HG03159 (cell line): Measurements from ENCODE around the gene UMPS.
"Not testable (repeated sequence)": the region's sequence is repeated elsewhere in the genome, so short reads cannot be mapped to it uniquely, and the experiment has no call there.

ENCODE experiments used
- ATAC-seq: cut with Tn5 transposase; IDR thresholded peaks from one replicate; pipeline ENCODE4 v1.9.1; 2021; ENCODE audit warnings: mild to moderate bottlenecking, moderate library complexity; ENCODE audit not compliant: unreplicated experiment

Gene UMPS

DNA sequence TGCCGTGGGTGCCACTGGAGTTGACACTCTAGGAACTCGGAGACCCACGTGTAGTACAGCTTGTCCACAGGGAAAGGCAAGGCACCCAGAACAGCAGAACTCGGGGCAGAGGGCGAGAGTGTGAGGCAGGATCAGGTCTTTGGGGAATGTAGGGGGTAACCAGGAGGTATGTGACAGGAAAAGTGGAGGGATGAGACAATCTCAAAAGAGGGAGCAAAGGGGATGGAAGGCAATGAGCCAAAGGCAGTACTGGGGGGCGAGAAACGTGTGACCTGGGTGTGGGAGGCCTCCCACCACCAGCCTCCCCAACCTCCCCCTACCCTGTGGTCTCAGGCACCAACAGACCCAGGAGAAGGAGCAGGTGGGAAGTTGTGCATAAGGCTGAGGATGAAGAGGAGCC is 48.9 kb downstream of the UMPS start:
- no peak for ATAC-seq

DNA sequence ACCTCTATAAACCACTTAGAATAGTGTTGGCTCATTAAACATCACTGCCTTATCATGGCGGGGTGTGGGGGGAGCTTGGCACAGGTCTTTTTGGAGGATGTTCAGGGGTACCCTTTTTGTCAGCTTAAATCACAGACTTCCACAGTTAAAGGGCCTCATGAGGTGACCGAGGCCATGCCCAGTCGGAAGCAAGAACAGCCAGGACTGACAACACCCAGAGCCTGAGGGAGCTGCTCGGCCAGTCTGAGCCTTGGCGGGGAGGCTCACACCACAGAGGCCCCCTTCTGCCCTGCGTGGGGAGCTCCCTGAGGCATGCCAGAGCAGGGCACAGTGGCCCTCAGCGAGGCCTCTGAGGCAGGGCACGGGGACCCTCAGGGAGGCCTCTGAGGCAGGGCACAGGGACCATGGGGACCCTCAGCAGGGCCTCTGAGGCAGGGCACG is 49.5 kb downstream of the UMPS start:
- no peak for ATAC-seq

GRCh38 chr3:124780356-124780755 is 50.1 kb downstream of the UMPS start:
- no peak for ATAC-seq

DNA sequence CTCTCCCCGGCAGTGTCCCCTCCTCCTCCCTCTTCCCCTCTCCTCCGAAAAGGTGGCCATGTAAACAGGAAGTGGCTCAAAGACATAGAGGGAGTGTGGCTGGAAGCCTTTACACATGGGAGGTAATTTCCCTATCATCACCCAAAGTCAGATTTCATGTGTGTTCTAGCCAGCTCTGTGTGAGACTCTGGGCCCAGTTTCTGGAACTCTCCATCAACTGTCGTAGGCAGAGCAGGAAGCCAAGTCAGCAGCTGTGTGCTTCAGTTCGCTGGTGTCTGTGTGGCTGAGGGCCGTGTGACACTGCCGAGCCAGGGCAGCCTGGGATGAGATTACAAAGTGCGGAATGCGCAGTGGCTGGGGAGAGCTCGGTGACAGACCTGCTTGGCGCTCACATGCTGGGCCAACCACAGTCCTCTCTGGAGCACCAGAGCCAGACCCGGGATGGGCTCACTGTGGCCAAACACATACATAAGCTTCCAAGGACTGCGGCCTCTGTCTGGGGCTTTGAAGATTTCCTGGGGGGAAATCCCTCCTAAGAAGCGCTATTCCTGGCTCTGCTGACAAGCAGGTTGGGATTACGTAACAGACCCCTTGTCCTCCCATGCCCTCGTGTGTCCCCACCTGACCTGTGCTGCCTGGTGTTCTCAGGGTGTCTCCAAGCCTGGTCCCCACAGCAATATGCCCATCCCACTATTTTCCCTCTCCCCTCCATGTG is 50.7 kb downstream of the UMPS start:
- ATAC-seq: no peak

GRCh38 chr3:124781476-124782376 is 51.5 kb downstream of the UMPS start:
- no peak for ATAC-seq

- not testable (repeated sequence) for ATAC-seq
These were observed 52.1 kb downstream of the UMPS start for GRCh38 chr3:124782377-124782712.

DNA sequence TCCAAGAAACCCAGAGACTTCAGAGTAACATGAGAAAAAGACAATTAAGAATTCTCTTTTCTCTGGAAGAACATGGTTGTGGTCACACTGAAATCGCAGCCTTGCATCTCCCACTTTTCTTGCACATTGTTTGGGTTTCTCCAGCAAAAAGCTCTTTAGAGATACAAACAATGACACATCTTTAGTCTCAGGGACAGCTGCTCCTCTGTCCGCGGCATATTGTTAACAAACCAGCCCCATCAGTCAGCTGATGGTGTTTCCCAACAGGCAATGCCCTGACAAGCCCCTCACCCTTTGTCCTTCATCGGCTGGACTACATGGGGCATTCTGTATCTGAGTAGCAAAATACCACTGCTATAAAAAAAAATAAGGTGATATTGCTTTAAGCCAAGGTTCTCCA is 53.4 kb downstream of the UMPS start:
- no peak for ATAC-seq

DNA sequence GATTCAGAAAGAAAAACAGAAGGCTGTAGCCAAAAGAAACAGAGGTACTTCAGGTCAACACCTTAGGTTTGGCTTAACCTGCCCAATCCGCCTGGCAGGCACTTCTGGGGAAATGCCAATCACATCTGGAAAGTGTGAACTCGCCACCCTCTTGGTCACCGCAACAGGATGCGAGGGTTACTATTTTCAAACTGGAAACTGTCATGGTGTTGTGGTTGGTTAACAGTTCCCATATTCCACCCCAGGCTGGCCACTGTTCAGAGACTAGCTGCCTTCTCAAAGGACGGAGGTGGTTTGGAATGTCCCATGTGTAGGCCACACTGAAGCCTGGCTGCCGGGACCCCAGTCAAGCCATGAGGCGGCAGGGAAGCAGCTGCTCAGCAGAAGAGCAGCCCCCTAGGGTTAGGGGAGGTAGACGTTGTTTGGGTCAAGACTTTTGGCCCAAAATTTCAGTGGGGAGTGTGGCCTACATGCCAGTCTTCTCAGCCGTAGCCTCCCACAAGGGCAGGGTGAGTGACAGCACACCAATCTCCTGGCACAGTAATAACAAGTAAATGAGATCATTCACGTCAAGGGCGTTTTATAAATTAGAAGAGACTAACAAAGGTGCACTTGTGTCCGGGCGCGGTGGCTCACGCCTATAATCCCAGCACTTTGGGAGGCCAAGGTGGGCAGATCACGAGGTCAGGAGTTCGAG is 54.6 kb downstream of the UMPS start:
- no peak for ATAC-seq

DNA sequence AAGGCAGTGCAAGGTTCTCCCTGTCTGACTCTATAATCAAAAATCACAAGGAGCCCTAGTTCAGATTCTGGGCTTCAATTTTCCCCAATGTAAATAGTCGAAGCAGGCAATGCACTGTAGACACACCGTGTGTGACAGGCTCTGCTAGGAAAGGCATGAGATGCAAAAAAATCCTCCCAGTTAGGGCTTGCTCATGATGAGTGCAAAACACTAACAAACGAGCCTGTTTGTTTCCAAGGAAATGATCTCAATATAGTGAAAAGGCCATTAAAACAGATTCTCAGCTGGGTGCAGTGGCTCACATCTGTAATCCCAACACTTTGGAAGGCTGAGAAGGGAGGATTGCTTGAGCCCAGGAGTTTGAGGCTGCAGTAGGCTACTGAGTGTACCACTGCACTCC is 55.7 kb downstream of the UMPS start:
- ATAC-seq: no peak

GRCh38 chr3:124786511-124787241 is 56.4 kb downstream of the UMPS start:
- no peak for ATAC-seq

DNA sequence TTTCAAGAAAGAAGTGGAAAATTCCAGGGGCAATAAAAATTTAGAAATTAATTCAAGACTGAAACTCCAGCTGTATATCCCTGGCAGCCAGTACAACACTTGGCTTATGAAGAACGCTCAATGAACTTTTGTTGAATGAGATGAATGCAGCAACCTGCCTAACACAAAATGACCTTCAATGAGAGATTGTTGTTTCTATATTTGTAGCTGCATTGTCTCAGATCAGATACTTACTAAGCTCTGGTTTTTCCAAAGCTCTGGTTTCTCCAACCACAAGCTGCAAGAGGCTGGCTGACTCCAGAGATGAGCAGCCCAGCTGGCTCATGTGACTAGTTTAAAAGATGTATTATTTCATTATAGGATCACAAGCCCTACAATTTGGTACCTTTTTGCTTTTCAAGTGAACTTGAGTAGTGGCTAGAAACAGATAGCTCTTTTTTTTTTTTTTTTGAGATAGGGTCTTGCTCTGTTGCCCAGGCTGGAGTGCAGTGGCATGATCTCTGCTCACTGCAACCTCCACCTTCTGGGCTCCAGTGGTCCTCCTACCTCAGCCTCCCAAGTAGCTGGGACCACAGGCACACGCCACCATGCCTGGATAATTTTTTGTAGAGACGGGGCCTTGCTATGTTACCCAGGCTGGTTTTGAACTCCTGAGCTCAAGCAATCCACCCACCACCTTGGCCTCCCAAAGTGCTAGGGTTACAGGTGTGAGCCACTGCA is 57.4 kb downstream of the UMPS start:
- no peak for ATAC-seq

GRCh38 chr3:124788254-124788745 is 58.0 kb downstream of the UMPS start:
- no peak for ATAC-seq

GRCh38 chr3:124789103-124789502 is 58.9 kb downstream of the UMPS start:
- ATAC-seq: not testable (repeated sequence)

- ATAC-seq: no peak
These were observed 60.9 kb downstream of the UMPS start for GRCh38 chr3:124791142-124791541.

DNA sequence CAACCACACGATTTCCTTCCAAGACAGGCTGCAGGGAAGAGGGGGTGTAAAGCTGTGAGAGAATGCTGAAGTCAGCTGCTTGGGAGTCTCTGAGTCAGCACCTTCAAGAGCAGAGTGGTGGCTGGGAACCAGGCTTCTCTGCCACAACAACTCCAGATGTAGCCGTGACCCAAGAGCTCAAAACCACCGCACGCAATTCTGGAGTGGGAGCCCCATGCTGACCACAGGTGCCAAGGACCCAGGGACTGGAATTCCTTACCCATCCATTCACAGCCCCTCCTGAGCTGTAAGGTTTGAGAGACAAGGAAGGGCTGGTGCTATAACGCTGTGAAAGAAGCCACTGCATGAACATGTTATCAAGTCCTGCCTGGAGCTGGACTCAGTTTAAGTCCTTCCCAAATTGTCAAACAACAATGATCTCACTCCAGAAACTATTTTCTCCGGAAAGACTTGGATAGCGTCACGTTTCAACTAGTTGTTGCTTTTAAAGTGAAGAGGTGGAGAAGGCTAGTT is 61.4 kb downstream of the UMPS start:
- ATAC-seq: no peak

DNA sequence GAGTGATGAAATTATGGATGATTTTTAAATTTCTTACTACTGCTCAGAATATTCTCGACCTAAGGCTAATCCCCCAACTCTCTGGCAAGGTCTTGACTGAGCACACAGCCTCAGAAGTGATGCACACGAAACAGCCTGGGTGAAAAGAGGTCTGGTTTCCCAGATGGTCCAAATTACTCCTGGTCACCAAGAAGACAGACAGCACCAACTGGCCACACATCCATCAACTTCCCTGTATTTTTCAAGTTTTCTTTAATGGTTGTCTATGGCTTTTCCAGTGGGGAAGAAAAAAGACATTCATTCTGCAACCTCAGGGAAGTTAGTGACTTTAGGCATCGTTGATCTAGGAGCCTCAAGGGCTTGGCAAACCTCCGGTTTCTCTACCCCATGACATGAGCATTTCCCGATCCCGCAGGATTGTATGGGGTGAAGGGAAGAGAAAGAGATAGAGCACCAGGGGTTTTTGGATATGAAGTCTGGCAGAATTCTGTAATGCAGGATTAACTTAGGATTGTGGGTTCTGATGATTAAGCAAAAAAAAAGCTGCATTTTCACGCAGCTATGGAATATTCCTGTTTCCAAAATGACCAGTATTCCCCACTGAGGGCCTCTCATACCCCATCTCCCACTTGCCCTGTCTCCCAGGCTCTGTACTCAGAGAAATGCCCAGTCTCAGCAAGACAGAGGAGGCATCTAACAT is 62.2 kb downstream of the UMPS start:
- no peak for ATAC-seq

DNA sequence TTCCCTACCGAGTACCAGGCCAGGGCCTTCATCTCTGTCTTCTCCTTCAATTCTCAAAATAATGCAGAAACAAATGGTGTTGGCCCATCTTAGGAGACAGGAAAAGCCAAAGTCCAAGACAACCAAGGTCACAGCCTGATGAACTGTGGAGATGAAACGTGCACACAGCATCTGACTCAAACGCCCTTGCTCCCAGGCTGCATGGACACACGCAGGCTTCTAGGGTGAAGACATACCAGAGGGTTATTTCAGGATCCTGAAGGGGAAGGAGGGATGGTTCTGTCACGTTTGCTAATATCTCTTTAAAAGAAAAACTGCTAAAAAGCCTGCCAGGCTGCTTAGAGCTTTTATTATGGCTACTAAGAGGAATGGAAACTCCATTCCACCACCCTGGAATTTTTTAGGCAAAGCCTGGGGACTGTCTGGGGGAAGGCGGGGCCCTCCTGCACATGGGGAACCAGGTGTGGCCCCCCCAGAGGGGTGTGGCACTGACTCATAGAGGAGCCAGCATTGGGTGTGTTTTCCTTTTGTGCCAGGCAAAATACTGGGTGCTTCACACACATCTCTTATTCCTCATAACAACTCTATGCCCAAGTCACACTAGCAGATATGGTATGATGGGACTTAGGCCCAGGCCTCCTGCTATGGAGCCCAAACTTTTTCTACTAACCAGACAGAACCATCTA is 62.9 kb downstream of the UMPS start:
- no peak for ATAC-seq

DNA sequence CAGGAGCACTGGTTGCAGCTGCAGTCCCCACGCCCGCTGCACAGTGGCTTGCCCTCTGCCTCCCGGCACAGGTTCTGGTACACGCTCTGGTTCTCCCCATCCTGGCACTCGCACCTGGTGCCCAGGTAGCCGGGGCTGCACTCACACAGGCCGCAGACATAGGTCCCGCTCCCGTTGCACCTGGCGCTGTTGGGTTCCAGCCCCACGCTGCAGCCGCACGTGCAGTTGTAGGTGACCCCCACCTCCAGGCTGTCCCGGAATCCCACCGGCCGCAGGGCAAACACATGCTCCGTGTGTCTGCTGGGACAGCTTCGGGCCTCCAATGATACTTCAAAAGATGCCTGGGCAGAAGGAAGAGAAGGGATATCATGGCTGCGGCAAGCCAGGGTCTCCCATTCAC is 66.2 kb downstream of the UMPS start:
- ATAC-seq: no peak

DNA sequence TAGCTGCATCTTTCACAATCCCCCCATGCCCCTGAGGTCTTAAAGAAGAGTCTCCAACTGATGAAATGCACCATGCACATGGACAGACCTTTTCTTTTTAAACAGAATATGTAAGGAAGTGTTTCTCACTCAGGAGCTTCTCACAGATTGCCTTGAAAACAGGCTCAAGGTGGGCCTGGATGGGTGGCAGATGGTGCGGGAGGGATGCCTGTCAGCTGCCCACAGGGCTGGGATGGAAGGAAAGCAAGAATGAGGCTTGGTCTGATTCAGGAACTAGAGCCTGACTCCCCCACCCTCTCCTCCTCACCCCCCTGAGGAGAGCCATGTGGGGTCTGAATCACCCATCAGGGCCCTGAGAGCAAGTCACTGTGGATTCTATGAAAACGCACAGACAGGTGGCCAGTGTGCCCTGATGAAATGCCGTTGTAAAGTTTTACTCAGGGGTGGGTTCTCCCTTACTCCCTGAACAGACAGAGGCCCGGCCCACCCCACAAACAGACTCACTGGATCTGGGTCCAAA is 67.2 kb downstream of the UMPS start:
- ATAC-seq: no peak
